GM19023 (cell line): Measurements from ENCODE around the gene DUSP6.

Source experiments
- ATAC-seq: cut with Tn5 transposase; IDR thresholded peaks from one replicate; pipeline ENCODE4 v1.9.1; 2021; ENCODE audit warnings: mild to moderate bottlenecking, moderate library complexity; ENCODE audit not compliant: unreplicated experiment

Gene DUSP6

GRCh38 chr12:89334548-89335169 is 17.6 kb downstream of the DUSP6 start:
- ATAC-seq, result no peak

GRCh38 chr12:89333564-89334252 is 18.6 kb downstream of the DUSP6 start:
- no peak for ATAC-seq

GRCh38 chr12:89328151-89329030 is 23.9 kb downstream of the DUSP6 start:
- no peak for ATAC-seq

- ATAC-seq, result no peak
These were observed 24.7 kb downstream of the DUSP6 start for GRCh38 chr12:89327486-89328094.

- no peak for ATAC-seq
These were observed 25.9 kb downstream of the DUSP6 start for GRCh38 chr12:89326239-89327040.

GRCh38 chr12:89325495-89325894 is 26.8 kb downstream of the DUSP6 start:
- no peak for ATAC-seq

GRCh38 chr12:89324437-89324836 is 27.9 kb downstream of the DUSP6 start:
- no peak for ATAC-seq

- no peak for ATAC-seq
These were observed 28.6 kb downstream of the DUSP6 start for GRCh38 chr12:89323568-89324218.

- ATAC-seq, result no peak
These were observed 31.6 kb downstream of the DUSP6 start for GRCh38 chr12:89320735-89321134.

GRCh38 chr12:89319606-89320005 is 32.7 kb downstream of the DUSP6 start:
- no peak for ATAC-seq

GRCh38 chr12:89319122-89319521 is 33.2 kb downstream of the DUSP6 start:
- no peak for ATAC-seq

GRCh38 chr12:89316705-89317139 is 35.6 kb downstream of the DUSP6 start:
- ATAC-seq, result no peak

- ATAC-seq, result no peak
These were observed 38.1 kb downstream of the DUSP6 start for GRCh38 chr12:89314060-89314761.

- ATAC-seq, result no peak
These were observed 40.5 kb downstream of the DUSP6 start for GRCh38 chr12:89311703-89312293.

- ATAC-seq, result no peak
These were observed 42.5 kb downstream of the DUSP6 start for GRCh38 chr12:89309815-89310214.

GRCh38 chr12:89309440-89309802 is 42.9 kb downstream of the DUSP6 start:
- no peak for ATAC-seq

GRCh38 chr12:89307474-89308253 is 44.6 kb downstream of the DUSP6 start:
- no peak for ATAC-seq

GRCh38 chr12:89306827-89307473 is 45.4 kb downstream of the DUSP6 start:
- ATAC-seq, result no peak
